ENCODE results near the gene TRIM58. TPM values are rescaled to one million over a fixed set of nuclear protein-coding genes. Genes with fewer than 3 reads are reported as not detected.

Gene TRIM58
- total RNA-seq, 1 donor from 2014 or later = 2.1 TPM

DNA sequence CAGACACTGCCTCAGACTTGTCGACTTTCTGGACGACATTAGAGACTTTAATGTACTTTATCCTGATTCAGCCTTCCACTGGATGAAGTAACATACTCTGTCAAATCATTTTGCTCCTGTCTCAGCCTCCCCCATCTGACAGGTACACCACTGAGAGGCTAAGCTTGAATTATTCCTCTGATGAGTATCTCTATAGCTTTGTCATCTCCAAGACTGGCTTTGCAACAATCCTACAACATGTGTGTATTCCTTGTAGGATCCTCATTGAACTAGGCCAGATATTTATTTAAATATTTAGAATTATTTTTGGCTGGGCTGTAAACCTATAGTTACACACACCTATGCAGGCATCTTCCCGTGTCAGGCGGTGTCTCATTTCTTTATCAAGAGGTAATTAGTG, 1.1 kb upstream of the TRIM58 start:
- Mint-ChIP-seq H3K4me1 (peaks cover 22% of the 10 kb centered on the region), H3K27ac (ENCODE audit: unreplicated experiment) (no peak overlapping the region), H3K36me3 (ENCODE audit: low read depth) (peaks cover 3% of the 10 kb centered on the region), H3K9me3 (peaks cover 2% of the 10 kb centered on the region), H3K4me3 (peak overlapping the region; percentile 77), H3K27me3 (ENCODE audit: low read depth) (peaks cover 5% of the 10 kb centered on the region)
- TF ChIP-seq, protein P1, sequence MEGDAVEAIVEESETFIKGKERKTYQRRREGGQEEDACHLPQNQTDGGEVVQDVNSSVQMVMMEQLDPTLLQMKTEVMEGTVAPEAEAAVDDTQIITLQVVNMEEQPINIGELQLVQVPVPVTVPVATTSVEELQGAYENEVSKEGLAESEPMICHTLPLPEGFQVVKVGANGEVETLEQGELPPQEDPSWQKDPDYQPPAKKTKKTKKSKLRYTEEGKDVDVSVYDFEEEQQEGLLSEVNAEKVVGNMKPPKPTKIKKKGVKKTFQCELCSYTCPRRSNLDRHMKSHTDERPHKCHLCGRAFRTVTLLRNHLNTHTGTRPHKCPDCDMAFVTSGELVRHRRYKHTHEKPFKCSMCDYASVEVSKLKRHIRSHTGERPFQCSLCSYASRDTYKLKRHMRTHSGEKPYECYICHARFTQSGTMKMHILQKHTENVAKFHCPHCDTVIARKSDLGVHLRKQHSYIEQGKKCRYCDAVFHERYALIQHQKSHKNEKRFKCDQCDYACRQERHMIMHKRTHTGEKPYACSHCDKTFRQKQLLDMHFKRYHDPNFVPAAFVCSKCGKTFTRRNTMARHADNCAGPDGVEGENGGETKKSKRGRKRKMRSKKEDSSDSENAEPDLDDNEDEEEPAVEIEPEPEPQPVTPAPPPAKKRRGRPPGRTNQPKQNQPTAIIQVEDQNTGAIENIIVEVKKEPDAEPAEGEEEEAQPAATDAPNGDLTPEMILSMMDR (conservative IDR thresholded peaks at IDR 0.05) = no peak
- DNase-seq (ENCODE audit: low read depth, low spot score) = no peak

GRCh38 chr1:247857985-247858619, 1.1 kb downstream of the TRIM58 start:
- peaks cover 12% of the 10 kb centered on the region for H3K4me1 Mint-ChIP-seq
- no peaks in the 10 kb centered on the region for H3K36me3 Mint-ChIP-seq (ENCODE audit: low read depth)
- TF ChIP-seq, protein P1 (conservative IDR thresholded peaks at IDR 0.05) = no peak
- no peak overlapping the region for H3K27ac Mint-ChIP-seq (ENCODE audit: unreplicated experiment)
- H3K9me3 Mint-ChIP-seq = no peaks in the 10 kb centered on the region
- peaks cover 5% of the 10 kb centered on the region for H3K27me3 Mint-ChIP-seq (ENCODE audit: low read depth)
- DNase-seq (ENCODE audit: low read depth, low spot score) = no peak
- peak overlapping the region; percentile 86 for H3K4me3 Mint-ChIP-seq

GRCh38 chr1:247862756-247863155, 5.8 kb downstream of the TRIM58 start:
- no peak overlapping the region for H3K27ac Mint-ChIP-seq (ENCODE audit: unreplicated experiment)
- TF ChIP-seq, protein P1 (conservative IDR thresholded peaks at IDR 0.05) = no peak
- peaks cover 5% of the 10 kb centered on the region for H3K27me3 Mint-ChIP-seq (ENCODE audit: low read depth)
- no peak for DNase-seq (ENCODE audit: low read depth, low spot score)
- H3K4me3 Mint-ChIP-seq = no peak overlapping the region
- H3K4me1 Mint-ChIP-seq = peaks cover 4% of the 10 kb centered on the region
- H3K9me3 Mint-ChIP-seq = no peaks in the 10 kb centered on the region
- peaks cover 2% of the 10 kb centered on the region for H3K36me3 Mint-ChIP-seq (ENCODE audit: low read depth)

DNA sequence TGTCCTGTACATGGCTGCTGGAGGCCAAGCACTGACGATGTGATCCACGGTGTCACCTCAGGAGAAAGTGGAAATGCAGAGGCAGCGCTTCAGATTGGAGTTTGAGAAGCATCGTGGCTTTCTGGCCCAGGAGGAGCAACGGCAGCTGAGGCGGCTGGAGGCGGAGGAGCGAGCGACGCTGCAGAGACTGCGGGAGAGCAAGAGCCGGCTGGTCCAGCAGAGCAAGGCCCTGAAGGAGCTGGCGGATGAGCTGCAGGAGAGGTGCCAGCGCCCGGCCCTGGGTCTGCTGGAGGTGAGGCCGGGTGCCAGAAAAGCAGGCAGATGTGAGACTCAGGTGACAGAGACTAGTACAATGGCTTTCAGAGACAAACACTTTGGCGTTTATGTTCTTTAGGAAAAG, 7.7 kb downstream of the TRIM58 start:
- H3K27ac Mint-ChIP-seq (ENCODE audit: unreplicated experiment) = no peak overlapping the region
- peaks cover 4% of the 10 kb centered on the region for H3K9me3 Mint-ChIP-seq
- no peak for DNase-seq (ENCODE audit: low read depth, low spot score)
- peaks cover 5% of the 10 kb centered on the region for H3K36me3 Mint-ChIP-seq (ENCODE audit: low read depth)
- no peak overlapping the region for H3K4me3 Mint-ChIP-seq
- H3K27me3 Mint-ChIP-seq (ENCODE audit: low read depth) = no peaks in the 10 kb centered on the region
- H3K4me1 Mint-ChIP-seq = no peaks in the 10 kb centered on the region
- TF ChIP-seq, protein P1 (conservative IDR thresholded peaks at IDR 0.05) = no peak

GRCh38 chr1:247865416-247865815, 8.4 kb downstream of the TRIM58 start:
- no peak overlapping the region for H3K27ac Mint-ChIP-seq (ENCODE audit: unreplicated experiment)
- TF ChIP-seq, protein P1 (conservative IDR thresholded peaks at IDR 0.05) = no peak
- no peaks in the 10 kb centered on the region for H3K4me1 Mint-ChIP-seq
- H3K27me3 Mint-ChIP-seq (ENCODE audit: low read depth) = no peaks in the 10 kb centered on the region
- no peak overlapping the region for H3K4me3 Mint-ChIP-seq
- DNase-seq (ENCODE audit: low read depth, low spot score) = no peak
- H3K36me3 Mint-ChIP-seq (ENCODE audit: low read depth) = peaks cover 7% of the 10 kb centered on the region
- peaks cover 6% of the 10 kb centered on the region for H3K9me3 Mint-ChIP-seq
